ENCODE results near the gene CTNNA3.

The CTNNA3 gene

GRCh38 chr10:66927251-66927935, 768.6 kb downstream of the CTNNA3 start:
- DNase-seq, result no peak

GRCh38 chr10:66926841-66927240, 769.2 kb downstream of the CTNNA3 start:
- no peak for DNase-seq

GRCh38 chr10:66925896-66926715, 769.9 kb downstream of the CTNNA3 start, which contains the start of gene LRRTM3:
Gene LRRTM3 (plus strand): TSS chr10:66926036.
- peak; percentile 12 for DNase-seq

GRCh38 chr10:66925373-66925772, 770.6 kb downstream of the CTNNA3 start:
- DNase-seq, result no peak

- DNase-seq, result no peak
These were observed 771.2 kb downstream of the CTNNA3 start for GRCh38 chr10:66924674-66925345.

GRCh38 chr10:66919248-66919647, 776.7 kb downstream of the CTNNA3 start:
- no peak for DNase-seq

GRCh38 chr10:66917104-66917503, 778.9 kb downstream of the CTNNA3 start:
- no peak for DNase-seq

- no peak for DNase-seq
These were observed 780.0 kb downstream of the CTNNA3 start for GRCh38 chr10:66916030-66916429.

GRCh38 chr10:66910671-66911070, 785.3 kb downstream of the CTNNA3 start:
- no peak for DNase-seq

GRCh38 chr10:66892871-66893270, 803.1 kb downstream of the CTNNA3 start:
- no peak for DNase-seq

GRCh38 chr10:66888237-66888636, 807.8 kb downstream of the CTNNA3 start:
- no peak for DNase-seq

GRCh38 chr10:66886848-66887247, 809.1 kb downstream of the CTNNA3 start:
- DNase-seq, result no peak

- DNase-seq, result no peak
These were observed 813.7 kb downstream of the CTNNA3 start for GRCh38 chr10:66882271-66882670.

GRCh38 chr10:66881814-66882213, 814.2 kb downstream of the CTNNA3 start:
- no peak for DNase-seq

- DNase-seq, result no peak
These were observed 815.2 kb downstream of the CTNNA3 start for GRCh38 chr10:66880826-66881225.

GRCh38 chr10:66880292-66880691, 815.7 kb downstream of the CTNNA3 start:
- no peak for DNase-seq

- no peak for DNase-seq
These were observed 818.6 kb downstream of the CTNNA3 start for GRCh38 chr10:66877361-66877760.

GRCh38 chr10:66869635-66870034, 826.4 kb downstream of the CTNNA3 start:
- DNase-seq, result no peak

- no peak for DNase-seq
These were observed 833.2 kb downstream of the CTNNA3 start for GRCh38 chr10:66862687-66863258.

GRCh38 chr10:66860376-66860945, 835.5 kb downstream of the CTNNA3 start:
- DNase-seq, result no peak

- DNase-seq, result no peak
These were observed 843.2 kb downstream of the CTNNA3 start for GRCh38 chr10:66852811-66853210.

GRCh38 chr10:66848856-66849255, 847.1 kb downstream of the CTNNA3 start:
- no peak for DNase-seq

Measured in CD4-positive, alpha-beta T cell treated with Interleukin-10 for 1 hour (primary cell).